ENCODE results near the gene G6PD.

- no peak for TF ChIP-seq CTCF (IDR thresholded peaks at IDR 0.05)
- no peak for TF ChIP-seq POLR2AphosphoS5 (IDR thresholded peaks at IDR 0.05)
- TF ChIP-seq POLR2A (IDR thresholded peaks at IDR 0.05): no peak
- TF ChIP-seq EP300 (IDR thresholded peaks at IDR 0.05; ENCODE audit: low read depth): no peak
These were observed 38.3 kb downstream of the G6PD start for GRCh38 chrX:154508384-154508745.
